ENCODE data around the gene CBR3.

Gene CBR3

DNA sequence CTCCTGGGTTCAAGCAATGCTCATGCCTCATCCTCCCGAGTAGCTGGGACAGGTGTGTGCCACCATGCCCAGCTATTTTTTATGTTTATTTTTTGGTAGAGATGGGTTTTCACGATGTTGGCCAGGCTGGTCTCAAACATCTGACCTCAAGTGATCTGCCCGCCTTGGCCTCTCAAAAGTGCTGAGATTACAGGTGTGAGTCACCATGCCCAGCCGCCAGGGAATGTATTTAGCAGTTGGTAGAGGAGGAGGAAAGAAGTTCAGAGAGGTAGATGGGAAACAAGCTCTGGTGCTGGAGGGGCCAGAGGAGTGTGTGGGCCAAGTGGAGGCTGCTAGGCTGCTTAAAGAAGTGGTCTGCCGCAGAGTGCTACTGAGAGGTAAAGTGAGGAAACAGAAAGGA lies 27.8 kb downstream of the CBR3 start:
- TF ChIP-seq GATA3 (IDR thresholded peaks at IDR 0.05; ENCODE audit: low read depth, low read length) = no peak
- TF ChIP-seq GATA2 (IDR thresholded peaks at IDR 0.05; ENCODE audit: low read depth, low read length) = no peak

DNA sequence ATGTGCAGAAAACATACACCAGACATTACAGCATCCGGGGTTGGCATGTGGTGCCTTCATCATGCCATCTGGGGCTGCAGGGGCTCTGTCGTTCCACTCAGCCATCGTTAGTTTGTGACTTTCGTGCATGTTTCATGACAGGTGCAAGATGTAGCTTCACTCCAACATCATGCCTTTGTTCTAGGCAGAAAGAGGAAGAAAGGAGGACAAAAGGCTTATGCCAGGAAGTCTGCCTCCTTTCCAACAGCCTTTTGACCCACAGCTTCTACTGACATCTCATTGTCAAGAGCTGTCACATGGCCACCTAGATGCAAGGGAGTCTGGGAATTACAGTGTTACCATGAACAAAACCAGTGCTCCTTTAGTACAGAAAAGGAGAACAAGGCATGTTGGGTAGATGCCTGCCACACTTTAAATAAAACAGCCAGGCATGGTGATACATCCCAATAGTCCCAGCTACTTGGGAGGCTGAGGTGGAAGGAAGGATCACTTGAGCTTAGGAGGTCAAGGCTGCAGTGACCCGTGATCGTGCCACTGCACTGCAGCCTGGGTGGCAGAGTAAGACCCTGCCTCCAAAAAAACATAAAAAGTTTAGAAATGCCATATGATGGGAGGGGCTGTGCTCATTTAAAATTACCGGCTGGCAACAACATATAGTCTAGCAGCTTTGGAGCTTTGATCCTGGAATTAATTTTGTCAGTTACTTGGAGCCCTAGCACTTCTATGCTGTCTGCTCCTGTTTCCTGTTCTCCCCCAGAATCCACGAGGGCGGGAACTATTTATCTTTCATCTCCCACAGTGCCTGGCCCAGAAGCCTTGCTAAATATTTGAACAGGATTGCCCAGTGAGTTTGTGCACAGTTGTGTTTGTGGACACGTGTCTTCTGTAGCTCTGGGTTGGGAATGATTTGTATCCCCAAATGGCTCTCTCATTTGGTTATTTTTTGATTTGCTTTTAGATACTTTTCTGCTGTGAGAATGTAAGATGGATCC lies 29.2 kb downstream of the CBR3 start:
- TF ChIP-seq GATA3 (IDR thresholded peaks at IDR 0.05; ENCODE audit: low read depth, low read length) (no peak), GATA2 (IDR thresholded peaks at IDR 0.05; ENCODE audit: low read depth, low read length) (0 out of 2 replicates have a peak, but pooled peaks have one; percentile 31)

DNA sequence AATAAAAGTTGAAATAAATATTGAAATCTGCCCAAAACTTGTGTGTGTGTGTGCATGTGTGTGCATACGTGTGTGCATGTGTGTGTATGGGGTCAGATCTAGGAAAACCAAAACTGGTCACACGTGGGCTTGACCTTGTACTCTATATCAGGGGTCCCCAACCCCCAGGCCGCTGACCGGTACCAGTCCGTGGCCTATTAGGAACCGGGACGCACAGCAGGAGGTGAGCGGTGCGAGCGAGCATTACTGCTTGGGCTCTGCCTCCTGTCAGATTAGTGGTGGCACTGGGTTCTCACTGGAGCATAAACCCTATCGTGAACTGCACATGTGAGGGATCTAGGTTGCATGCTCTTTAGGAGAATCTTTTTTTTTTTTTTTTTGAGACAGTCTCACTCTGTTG lies 30.5 kb downstream of the CBR3 start:
- TF ChIP-seq GATA2 (IDR thresholded peaks at IDR 0.05; ENCODE audit: low read depth, low read length) (no peak), GATA3 (IDR thresholded peaks at IDR 0.05; ENCODE audit: low read depth, low read length) (no peak)

DNA sequence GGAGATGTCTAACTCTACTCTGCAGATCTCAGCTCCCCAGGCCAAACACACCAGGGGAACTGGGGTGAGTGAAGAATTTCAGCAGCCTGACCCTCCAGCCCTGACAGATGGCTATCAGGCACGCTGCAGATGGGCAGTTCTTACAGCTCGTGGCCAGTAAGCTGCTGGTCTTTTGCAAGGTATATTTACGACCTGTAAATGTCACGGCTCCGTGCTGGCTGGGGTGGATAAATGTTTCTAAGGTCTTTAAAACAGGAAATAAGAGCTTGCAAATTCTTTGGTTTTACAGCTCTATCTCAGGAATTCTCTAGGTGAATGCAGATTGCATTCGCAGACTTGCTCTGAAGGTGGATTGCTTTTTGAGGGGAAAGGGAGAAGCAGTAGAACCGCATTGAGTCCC lies 31.8 kb downstream of the CBR3 start:
- TF ChIP-seq GATA3 (IDR thresholded peaks at IDR 0.05; ENCODE audit: low read depth, low read length) = no peak
- TF ChIP-seq GATA2 (IDR thresholded peaks at IDR 0.05; ENCODE audit: low read depth, low read length) = peak; percentile 84

DNA sequence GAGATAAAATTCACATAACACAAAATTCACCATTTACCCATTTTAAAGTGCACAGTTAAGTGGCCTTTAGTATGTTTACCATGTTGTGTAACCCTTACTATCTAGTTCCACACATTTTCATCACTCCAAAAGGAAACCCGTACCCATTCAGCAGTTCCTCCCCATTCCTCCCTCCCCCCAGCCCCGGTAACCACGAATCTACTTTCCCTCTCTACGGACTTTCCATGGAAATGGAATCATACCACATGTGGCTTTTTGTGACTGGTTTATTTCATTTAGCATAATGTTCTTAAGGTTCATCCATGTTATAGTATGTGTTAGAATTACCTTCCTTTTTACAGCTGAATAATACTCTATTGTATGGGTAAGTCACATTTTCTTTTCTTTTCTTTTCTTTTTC lies 32.7 kb downstream of the CBR3 start:
- TF ChIP-seq GATA3 (IDR thresholded peaks at IDR 0.05; ENCODE audit: low read depth, low read length) = no peak
- TF ChIP-seq GATA2 (IDR thresholded peaks at IDR 0.05; ENCODE audit: low read depth, low read length) = no peak

DNA sequence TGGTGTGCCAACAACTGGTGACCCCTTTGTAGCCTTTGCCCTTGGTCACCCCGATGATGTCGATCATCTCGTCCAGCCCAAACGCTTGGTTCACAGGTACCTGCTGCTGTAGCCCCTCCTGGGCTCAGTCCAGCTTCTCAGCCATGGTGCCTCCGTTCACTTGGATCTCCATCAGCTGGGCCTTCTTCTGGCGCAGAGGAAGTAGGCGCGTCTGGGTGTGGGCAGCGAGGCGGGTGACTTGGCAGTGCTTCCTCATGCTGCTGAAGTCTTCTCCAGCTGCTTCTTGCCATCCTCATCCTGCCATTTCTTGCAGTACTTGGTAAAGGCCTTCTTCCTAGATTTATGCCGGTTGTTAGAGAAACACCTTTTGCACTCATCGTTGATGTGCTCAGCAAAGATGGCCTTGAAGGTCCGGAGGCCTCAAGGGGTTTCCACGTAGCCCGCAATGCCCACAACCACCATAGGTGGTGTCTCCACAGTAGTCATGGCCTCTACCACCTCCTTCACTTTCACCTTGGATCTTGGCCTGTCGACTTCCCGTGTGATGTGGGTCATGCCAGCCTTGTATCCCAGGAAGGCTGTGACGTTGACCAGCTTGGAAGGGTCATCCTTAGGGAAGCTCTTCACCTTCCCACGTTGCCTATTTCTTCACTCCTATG lies 34.7 kb downstream of the CBR3 start:
- TF ChIP-seq GATA2 (IDR thresholded peaks at IDR 0.05; ENCODE audit: low read depth, low read length) = no peak
- no peak for TF ChIP-seq GATA3 (IDR thresholded peaks at IDR 0.05; ENCODE audit: low read depth, low read length)

DNA sequence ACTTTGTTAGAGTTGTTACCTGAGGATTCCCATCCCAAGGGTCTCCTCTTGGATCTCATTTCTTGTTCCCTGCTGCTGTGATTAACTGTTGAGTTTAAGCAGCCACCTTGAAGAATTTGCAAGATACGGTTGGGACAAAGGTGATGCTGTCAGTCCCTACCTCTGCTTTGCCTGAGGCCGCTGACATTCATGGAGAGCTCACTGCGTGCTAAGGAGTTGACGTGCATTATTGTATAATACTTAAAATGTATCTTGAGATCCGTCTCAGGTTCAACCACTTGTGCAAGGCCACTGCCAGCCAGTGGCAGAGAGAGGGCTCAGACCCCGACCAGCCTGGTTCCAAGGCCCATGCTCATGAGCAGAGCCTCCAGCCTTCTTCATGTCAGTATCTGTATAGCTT lies 35.9 kb downstream of the CBR3 start:
- no peak for TF ChIP-seq GATA2 (IDR thresholded peaks at IDR 0.05; ENCODE audit: low read depth, low read length)
- TF ChIP-seq GATA3 (IDR thresholded peaks at IDR 0.05; ENCODE audit: low read depth, low read length) = no peak

DNA sequence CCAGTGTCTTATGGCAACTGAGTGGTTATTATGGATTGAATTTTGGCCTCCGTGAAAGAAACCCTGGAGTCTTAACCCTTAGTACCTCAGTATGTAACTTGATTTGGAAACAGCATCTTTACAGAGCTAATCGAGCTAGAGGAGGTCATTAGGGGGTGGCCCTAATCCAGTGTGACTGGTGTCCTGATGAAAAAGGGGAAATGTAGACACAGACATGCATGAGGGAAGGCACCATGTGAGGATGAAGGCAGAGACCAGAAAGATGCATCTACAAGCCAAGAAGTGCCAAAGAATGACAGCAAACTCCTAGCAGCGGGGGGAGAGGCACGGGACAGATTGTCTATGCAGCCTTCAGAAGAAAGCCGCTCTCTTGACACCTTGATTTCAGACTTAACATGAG lies 36.5 kb downstream of the CBR3 start:
- TF ChIP-seq GATA3 (IDR thresholded peaks at IDR 0.05; ENCODE audit: low read depth, low read length) (no peak), GATA2 (IDR thresholded peaks at IDR 0.05; ENCODE audit: low read depth, low read length) (no peak)

DNA sequence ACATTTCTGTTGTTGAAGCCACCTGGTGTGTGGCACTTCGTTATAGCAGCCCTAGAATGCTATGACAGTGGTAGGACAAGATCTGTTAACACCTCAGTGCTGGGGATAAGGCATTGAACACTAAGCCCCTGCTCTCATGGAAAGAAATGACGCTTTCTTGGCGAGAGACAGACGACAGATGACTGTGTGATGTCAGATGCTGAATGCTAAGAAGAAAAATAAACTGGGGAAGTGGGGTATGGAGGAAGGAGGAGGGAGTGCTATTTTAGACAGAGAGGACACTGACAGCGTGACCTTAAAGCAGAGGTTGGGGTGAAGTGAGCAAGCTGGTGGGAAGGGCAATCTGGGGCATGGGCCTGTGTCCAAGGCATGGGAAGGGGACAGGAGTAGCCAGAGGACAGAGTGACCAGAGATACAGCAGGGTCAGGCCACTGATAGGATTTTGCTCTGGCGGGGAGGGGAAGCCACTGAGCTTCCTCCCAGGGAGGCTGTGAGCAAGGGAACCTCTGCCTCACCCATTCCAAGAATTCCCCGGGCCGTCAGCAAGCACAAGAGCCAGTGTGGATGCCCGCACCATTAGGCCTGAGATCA lies 37.0 kb downstream of the CBR3 start:
- no peak for TF ChIP-seq GATA2 (IDR thresholded peaks at IDR 0.05; ENCODE audit: low read depth, low read length)
- TF ChIP-seq GATA3 (IDR thresholded peaks at IDR 0.05; ENCODE audit: low read depth, low read length) = no peak

DNA sequence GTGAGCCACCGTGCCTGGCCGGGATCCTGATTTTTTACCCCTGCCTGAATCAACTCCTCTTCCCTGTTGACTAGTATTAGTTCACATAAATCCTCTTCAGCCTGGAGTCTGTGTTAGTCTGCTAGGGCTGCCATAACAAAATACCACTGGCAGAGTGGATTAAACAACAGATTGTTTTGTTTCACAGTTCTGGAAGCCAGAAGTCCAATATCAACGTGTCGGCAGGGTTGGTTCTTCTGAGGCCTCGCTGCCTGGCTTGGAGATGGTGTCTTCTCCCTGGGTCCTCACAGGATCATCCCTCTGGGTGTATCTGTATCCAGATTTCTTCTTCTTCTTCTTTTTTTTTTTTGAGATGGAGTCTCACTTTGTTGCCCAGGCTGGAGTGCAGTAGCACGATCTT lies 39.9 kb downstream of the CBR3 start:
- TF ChIP-seq GATA3 (IDR thresholded peaks at IDR 0.05; ENCODE audit: low read depth, low read length) (no peak), GATA2 (IDR thresholded peaks at IDR 0.05; ENCODE audit: low read depth, low read length) (no peak)

DNA sequence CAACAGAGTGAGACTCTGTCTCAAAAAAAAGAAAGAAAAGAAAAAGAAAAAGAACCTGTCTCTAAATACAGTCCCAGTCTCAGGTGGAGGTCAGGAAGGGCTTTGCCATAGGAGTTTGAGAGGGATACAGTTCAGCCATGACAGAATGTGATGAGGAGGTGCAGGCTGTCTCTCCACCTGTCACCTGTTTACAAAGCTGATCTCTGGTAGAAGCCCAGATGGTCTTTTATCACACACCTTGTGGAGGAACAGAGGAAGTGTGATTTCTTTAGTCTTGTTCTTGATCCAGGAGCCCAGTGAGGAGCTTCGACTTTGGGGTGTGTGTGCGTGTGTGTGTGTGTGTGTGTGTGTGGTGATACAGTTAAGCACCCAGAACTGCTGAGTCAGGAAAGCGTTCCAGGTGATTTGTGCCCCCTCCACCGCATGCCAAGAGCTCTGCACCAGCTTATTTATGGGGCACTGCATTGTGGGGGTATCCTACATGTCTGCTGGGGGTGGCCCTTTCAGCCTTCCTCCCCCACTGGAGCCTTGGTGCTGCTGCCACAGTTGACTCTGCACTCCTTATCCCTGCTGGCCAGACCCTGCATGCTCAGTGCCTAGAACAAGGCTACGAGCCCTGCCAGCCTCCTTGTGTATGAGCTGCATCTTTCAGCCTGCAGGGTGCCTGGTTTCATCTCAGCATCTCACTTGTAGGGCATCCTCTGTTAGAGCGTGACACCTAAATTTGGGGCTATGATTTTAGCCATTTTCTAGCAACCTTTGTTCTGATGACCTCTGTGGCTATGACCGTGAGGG lies 41.1 kb downstream of the CBR3 start:
- TF ChIP-seq GATA2 (IDR thresholded peaks at IDR 0.05; ENCODE audit: low read depth, low read length) (no peak), GATA3 (IDR thresholded peaks at IDR 0.05; ENCODE audit: low read depth, low read length) (no peak)

DNA sequence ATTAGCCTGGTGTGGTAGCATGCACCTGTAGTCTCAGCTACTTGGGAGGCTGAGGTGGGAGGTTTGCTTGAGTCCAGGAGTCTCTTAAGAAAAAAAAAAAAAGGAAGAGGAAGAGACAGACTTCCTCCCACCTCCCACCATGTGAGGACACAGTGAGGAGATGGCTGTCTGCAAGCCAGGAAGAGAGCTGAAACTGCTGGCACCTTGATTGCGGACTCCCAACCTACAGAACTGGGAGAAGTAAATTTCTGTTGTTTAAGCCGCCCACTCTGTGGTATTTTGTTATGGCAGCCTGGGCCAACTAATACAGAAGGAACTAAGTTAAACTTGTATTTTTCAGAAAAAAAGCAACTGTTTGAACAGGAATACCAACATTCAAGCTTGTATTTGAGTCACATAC lies 43.5 kb downstream of the CBR3 start:
- TF ChIP-seq GATA2 (IDR thresholded peaks at IDR 0.05; ENCODE audit: low read depth, low read length) = no peak
- TF ChIP-seq GATA3 (IDR thresholded peaks at IDR 0.05; ENCODE audit: low read depth, low read length) = no peak

DNA sequence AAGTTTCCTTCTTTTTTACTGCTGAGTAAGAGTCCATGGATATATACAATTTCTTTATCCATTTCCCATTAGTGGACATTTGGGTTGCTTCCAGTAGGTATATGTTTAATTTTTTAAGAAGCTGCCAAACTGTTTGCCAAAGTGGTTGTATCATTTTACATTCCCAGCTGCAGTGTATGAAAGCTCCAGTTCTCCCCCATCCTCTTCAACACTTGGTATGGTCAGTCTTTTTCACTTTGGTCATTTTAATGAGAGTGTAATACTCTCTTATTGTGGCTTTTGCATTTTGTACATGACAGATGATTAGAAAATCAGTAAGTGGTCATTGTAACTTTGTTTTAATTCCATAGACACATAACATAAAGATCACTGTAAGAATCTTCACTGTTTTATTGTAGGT lies 44.3 kb downstream of the CBR3 start:
- no peak for TF ChIP-seq GATA2 (IDR thresholded peaks at IDR 0.05; ENCODE audit: low read depth, low read length)
- TF ChIP-seq GATA3 (IDR thresholded peaks at IDR 0.05; ENCODE audit: low read depth, low read length) = no peak

DNA sequence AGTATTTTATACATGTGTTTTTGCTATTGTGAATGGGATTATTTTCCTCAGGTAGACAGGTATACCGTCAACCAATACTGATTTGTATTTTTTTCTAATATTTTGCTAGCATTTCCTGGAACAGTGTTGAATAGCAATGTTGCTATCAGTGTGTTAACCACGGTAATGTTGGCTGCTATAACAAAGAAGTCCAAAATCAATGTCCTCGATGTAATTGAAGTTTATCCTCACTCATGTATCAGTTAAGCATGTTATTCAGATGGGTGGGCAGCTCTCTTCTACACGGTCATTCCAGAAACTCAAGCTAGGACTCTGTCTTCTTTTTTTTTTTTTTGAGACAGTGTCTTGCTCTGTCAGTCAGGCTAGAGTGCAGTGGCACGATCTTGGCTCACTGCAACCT lies 46.1 kb downstream of the CBR3 start:
- no peak for TF ChIP-seq GATA3 (IDR thresholded peaks at IDR 0.05; ENCODE audit: low read depth, low read length)
- no peak for TF ChIP-seq GATA2 (IDR thresholded peaks at IDR 0.05; ENCODE audit: low read depth, low read length)

Data from SH-SY5Y (cell line).